Hematopoietic multipotent progenitor cell treated with erythropoietin and hydrocortisone succinate and interleukin-3 and kit ligand, for 6 days (in vitro differentiated cells): ENCODE data around the gene PRKAR1A.
"Not testable (repeated sequence)": the region's sequence is repeated elsewhere in the genome, so short reads cannot be mapped to it uniquely, and the experiment has no call there.

Source experiments
- DNase-seq: peaks from one replicate; pipeline ENCODE4 v3.0.0-alpha.2; 2015

PRKAR1A gene

GRCh38 chr17:68511671-68512246 lies 471 bp upstream of the PRKAR1A start:
- DNase-seq = peak; percentile 70

- peak; percentile 37 for DNase-seq
These were observed 787 bp downstream of the PRKAR1A start for GRCh38 chr17:68512960-68513474.

GRCh38 chr17:68513932-68514331 lies 1.7 kb downstream of the PRKAR1A start:
- DNase-seq = no peak

DNA sequence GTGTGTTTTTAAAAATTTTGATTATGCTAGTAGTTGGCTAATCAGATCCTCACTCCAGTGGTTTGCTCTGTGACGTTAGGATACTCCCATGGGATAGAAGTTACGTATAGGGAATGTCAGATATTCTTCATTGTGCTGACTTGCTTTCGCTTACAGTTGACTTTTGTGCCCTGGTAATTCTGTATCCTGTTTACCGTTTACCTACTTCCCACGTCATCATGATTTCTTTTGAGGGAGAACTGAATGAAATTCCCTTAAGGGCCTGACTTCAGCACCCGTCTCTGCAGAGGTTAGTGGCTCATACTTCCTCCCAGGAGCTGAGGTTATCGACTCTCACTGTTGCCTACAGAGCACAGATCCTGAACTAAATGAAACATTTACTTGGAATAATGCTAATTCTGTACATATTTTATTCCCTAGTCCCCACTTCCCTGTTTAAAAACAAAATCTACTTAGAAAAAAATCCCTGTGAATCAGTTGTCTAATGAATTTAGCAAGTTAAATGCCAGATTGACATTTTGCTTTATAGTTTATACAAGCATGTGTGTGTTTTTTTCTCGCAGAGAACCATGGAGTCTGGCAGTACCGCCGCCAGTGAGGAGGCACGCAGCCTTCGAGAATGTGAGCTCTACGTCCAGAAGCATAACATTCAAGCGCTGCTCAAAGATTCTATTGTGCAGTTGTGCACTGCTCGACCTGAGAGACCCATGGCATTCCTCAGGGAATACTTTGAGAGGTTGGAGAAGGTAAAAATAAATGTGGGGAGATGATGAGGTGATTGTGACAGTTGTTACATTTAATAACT lies 2.8 kb downstream of the PRKAR1A start:
- DNase-seq = no peak

- no peak for DNase-seq
These were observed 4.5 kb downstream of the PRKAR1A start for GRCh38 chr17:68516732-68517131.

- DNase-seq = not testable (repeated sequence)
These were observed 5.4 kb downstream of the PRKAR1A start for GRCh38 chr17:68517605-68518004.

DNA sequence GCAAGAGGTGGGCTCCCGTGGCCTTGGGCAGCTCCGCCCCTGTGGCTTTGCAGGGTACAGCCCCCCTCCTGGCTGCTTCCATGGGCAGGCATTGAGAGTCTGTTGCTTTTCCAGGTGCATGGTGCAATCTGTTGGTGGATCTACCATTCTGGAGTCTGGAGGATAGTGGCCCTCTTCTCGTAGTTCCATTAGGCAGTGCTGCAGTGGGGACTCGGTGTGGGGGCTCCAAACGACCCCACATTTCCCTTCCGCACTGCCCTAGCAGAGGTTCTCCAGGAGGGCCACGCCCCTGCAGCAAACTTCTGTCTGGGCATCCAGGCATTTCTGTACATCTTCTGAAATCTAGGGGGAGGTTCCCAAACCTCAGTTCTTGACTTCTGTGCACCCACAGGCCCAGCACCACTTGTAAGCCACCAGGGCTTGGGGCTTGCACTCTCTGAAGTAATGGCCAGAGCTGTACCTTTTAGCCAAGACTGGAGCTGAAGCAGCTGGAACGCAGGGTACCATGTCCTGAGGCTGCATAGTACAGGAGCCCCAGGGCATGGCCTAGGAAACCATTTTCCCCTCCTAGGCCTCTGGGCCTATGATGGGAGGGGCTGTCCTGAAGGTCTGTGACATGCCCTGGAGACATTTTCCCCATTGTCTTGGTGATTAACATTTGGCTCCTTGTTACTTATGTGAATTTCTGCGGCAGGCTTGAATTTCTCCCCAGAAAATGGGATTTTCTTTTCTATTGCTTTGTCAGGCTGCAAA lies 6.0 kb downstream of the PRKAR1A start:
- DNase-seq = no peak

- DNase-seq = not testable (repeated sequence)
These were observed 6.8 kb downstream of the PRKAR1A start for GRCh38 chr17:68519051-68519450.

DNA sequence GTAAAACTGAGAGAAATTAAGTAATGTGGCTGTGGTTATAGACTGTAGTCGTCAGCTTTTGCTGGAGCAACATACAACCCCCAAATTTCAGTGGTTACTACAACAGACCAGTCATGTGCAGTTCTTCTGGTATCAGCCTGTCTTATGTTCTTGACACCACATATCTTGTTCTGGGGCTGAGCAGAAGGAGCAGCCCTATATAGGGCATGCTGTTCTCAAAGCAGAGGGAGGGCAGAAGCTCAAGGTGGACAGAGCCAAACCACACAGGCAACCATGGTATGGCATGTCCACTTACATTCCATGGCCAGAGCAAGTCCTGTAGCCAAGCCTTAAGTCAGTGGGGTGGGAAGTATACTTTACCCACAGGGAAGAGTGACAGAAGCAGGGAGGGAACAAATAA lies 7.7 kb downstream of the PRKAR1A start:
- no peak for DNase-seq

DNA sequence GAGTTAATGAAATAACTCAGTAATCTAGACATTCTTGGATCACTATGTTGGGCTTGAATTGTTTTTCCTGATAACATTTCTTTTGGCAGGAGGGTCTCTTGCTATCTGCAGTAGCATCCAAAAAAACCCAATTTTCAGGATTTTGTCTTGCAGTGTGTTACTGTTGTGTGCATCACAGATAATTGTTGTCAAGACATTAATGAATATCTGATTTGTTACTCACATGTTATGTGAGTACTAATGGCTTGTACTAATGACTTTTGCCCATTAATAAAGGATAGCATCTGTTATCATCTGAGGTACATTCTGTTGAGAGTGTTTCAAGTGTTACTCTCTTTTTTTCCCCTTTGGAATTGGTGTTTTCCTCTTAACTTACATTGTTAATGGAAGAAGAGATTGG lies 10.0 kb downstream of the PRKAR1A start:
- no peak for DNase-seq

DNA sequence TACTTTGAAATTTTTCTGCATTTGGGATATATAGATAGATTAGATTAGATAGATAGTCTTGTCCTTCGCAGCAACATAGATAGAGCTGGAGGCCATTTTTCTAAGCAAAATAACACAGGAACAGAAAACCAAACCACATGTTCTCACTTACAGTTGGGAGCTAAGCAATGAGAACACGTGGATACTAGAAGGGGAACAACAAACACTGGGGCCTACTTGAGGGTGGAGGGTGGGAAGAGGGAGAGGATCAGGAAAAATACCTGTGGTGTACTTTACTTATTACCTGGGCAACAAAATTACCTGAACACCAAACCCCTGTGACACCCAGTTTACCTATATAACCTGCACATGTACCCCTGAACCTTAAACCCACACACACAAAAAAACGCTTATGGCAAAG lies 14.3 kb downstream of the PRKAR1A start:
- DNase-seq = no peak

GRCh38 chr17:68527314-68527713 lies 15.1 kb downstream of the PRKAR1A start:
- no peak for DNase-seq

DNA sequence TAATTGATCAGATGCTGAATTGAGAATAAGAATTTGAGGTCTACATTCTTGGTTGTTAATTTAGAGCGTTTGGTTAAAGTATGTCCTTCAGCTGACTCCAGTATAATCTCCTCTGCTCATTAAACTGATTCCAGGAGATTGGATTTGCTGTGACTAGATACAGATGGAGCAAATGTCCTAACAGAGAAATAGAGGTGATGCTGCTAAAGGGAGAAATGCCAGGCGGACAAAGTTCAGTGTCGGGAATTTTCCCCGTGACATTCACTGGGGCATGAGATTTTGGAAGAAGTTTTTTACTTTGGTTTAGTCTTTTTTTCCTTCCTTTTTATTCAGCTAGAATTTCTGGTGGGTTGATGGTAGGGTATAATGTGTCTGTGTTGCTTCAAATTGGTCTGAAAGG lies 19.0 kb downstream of the PRKAR1A start:
- no peak for DNase-seq

- DNase-seq = no peak
These were observed 20.6 kb downstream of the PRKAR1A start for GRCh38 chr17:68532826-68533225.

- DNase-seq = peak; percentile 12
These were observed 21.9 kb downstream of the PRKAR1A start for GRCh38 chr17:68533887-68534694.

- no peak for DNase-seq
These were observed 22.5 kb downstream of the PRKAR1A start for GRCh38 chr17:68534695-68535088.

GRCh38 chr17:68535922-68536321 lies 23.7 kb downstream of the PRKAR1A start:
- DNase-seq = no peak

GRCh38 chr17:68539548-68540467 lies 27.6 kb downstream of the PRKAR1A start:
- peak; percentile 27 for DNase-seq

DNA sequence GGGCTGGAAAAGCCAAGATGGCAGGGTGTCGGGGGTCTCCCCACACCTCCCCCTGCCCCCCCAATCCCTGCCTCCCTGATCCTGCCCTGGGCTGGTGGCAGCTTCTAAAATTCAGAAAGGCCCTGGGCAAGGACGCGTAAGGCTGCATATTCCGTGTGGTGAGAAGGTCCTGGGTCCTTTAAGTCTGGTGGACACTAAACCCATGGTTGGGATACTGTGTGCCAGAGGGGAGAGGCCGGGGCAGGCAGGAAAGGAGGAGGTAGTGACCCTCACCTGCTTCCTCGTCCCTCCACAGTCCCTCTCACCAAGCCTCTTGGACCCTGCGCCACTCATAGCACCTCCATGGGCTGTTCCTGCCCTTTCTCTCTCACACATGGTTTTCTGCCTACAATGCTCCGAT lies 28.8 kb downstream of the PRKAR1A start:
- no peak for DNase-seq

DNA sequence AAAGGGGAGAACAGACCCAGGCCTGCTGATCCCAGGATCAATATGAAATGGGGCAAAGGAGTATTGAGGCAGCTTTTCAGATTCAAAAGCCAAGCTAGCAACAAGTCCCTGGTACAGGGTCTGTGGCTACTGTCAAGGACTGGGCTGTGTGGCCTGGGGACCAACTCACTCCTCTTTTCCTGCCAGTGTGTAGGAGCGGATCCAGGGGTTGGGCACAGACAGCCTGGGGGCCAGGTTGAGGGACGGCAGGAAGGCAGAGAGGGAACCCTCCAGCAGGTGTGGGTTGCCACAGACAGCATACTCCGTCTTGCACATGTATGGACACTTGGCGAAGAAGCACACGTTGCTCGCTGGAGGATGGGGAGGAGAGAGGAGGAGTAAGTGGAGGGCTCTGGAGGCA lies 29.6 kb downstream of the PRKAR1A start:
- no peak for DNase-seq

- no peak for DNase-seq
These were observed 30.7 kb downstream of the PRKAR1A start for GRCh38 chr17:68542698-68543463.
